Central memory CD4-positive, alpha-beta T cell (primary cell): ENCODE results near the gene SORCS2.

ENCODE experiments used
- DNase-seq: peaks from one replicate; pipeline ENCODE4 v3.0.0; 2022

SORCS2 gene

DNA sequence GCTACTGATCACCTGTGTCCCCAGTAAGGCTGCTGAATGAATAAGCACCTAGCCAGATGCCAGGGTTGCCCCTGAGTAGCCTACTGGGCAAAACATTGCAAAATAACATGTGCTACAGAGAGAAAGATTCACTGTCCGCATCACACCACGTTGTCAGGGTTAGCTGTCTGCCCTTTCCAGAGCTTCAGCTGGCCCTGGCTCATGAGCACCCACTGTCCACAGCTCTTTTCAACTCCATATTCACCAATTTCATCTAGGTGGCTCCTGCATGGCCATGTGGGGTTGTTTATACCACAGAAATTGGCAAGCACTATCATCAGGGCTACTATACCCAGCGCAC is 470.1 kb downstream of the SORCS2 start:
- DNase-seq, result no peak

DNA sequence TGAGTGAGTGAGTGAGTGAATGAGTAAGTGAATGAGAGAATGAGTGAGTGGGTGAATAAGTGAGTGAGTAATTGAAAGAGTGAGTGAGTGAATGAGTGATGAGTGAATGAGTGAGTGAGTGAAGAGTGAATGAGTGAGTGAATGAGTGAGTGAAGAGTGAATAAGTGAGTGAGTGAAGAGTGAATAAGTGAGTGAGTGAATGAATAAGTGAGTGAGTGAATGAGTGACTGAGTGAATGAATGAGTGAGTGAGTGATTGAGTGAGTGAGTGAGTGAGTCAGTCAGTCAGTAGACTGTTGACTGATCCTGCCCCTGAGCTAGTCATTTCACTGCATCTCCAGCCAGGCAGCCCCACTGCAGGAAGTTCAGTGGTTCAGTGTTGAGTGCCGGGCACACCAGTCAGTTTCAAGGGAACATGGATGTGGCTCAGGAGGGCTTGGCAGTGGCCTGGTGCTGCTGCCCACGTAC is 470.8 kb downstream of the SORCS2 start:
- no peak for DNase-seq

DNA sequence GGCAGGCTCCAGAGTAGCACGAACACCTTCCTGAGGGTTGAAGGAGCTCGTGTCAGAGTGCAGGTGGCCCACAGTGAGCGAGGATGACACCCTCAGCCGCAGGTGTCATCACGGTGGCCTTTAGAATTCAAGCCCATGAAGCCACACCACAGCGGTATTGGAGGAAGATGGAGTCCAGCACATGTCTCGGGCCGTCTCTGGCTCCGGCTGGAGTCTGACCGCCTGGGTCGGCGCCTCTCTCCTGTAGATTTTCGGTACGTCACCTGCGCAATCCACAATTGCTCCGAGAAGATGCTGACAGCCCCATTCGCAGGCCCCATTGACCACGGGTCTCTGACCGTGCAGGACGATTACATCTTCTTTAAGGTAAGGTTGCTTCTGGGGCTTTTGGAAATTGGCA is 471.8 kb downstream of the SORCS2 start:
- DNase-seq, result no peak

DNA sequence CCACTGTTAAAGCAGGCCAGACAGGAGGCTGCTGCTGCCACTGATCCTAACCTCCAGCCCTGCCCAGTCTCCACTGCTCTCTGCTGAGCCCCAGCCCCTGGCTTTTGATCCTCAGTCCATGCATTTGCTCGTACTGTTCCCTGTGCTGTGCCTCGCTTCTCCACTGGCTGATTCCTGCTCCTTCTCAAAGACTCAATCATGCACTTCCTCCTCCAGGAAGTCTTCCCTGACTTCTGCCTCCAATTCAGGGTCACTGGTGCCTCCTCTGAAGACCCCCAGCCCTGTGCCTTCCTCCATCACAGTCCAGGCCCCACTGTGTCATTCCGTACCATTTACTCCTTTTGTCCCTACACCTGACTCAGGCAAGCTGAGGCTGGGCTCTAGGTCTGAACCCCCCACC is 473.0 kb downstream of the SORCS2 start:
- no peak for DNase-seq

DNA sequence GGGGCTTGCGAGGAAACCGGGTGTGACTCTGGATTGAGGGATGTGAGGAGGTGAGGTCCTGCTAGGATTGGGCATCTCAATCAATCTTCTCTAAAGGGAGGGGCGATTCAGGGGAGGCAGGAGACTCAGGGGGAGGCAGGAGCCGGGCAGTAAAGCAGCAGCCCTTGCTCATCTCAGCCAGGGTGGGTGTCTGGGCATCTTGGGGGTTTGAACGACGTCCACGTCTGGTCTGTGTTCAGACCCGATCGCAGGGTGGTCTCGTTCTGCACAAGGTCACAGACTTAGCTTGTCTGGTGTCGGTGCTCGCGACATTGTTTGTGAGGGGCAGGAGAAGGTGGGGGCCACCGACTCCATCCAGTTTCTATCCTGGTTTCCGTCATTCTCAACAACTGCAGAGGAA is 473.7 kb downstream of the SORCS2 start:
- no peak for DNase-seq

DNA sequence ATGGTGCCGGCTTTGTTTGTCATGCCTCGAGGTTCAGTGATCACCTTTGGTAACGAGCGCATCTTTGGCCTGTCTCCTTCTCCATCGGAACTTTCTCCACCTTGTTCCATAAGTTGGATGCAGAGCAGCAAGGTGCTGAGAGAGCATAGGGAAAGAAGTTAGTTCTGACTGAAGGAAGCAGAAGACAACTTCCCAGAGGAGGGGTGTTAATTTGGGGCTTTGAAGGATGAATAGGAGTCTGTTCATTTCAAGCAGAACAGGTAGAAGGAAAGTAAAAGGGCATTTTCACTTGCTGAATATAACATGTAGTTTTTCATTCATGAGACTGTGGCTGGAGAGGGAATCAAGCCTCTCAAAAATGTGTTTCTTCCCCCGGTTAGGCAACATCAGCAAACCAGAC is 474.4 kb downstream of the SORCS2 start:
- no peak for DNase-seq

DNA sequence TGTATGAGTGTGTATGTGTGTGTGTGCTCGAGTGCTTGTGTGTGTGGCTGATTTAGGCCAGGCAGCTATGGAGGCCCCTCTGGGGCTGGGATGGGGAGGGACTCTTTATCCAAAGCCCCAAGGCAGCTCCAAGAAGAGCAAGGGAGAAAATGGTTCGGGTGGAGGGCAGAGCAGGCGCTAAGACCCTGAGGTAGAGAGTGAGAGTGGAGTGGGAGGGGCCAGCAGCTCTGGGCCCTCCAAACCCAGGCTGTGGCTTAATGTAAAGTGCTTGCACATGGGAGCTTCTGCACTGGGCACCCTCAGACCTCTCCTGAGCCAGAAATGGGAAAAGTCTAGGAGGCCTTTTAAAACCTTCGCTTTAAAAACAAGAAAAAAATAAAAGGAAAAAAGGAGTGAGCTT is 475.9 kb downstream of the SORCS2 start:
- DNase-seq, result no peak

DNA sequence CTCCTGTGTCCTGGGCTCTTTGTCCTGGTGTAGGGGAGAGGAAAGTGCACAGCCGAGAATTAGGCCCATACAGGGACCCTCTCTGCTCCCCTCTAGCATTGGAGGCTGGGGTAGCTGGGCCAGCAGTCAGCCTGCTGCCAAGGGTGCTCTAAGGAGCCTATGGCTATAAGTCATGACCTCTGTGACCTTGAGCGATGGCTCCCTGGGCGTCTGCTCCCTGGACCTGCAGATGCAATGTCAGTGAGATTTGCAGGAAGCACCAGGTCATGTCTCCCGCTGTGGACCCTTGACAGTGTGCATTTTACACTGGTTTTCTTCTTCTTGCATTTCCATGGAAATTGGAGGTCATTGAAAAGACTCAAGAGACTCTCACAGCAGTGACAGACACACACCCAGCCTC is 476.5 kb downstream of the SORCS2 start:
- no peak for DNase-seq

DNA sequence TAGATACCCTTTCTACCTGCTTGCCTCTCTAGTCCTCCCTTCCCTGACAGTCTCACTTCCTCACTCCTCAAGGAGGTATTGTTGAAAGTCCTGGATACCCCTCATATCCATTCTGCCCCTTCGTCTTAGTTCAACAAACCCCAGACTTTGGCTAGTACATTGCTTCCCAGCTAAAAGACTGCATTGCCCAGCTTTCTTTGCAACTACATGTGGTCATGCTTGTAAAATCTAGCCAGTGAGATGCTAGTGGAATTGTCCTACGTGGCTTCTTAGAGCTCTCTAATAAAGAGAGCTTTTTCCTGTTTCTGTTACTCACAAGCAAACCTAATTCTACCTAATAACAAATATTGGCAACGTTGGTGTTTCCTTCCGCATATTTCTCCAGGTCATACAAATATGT is 480.3 kb downstream of the SORCS2 start:
- DNase-seq, result no peak

DNA sequence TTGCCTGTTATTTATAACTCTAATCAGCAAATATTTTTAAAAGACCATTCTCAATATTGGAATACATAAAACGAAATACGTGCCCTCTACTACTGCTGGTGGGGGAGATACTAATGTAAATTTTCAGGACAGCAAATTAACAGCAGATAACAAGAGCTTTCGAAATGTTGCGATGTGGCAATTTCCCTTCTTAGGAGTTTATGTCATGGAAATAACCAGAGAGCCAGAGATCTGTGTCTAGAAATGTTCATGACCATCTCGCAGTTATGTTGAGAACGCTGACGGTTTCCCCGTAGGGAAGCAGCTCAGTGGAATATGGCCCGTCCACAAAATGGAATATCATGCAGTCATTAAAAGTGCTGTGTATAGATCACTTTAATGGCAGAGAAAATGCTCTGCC is 480.8 kb downstream of the SORCS2 start:
- no peak for DNase-seq

DNA sequence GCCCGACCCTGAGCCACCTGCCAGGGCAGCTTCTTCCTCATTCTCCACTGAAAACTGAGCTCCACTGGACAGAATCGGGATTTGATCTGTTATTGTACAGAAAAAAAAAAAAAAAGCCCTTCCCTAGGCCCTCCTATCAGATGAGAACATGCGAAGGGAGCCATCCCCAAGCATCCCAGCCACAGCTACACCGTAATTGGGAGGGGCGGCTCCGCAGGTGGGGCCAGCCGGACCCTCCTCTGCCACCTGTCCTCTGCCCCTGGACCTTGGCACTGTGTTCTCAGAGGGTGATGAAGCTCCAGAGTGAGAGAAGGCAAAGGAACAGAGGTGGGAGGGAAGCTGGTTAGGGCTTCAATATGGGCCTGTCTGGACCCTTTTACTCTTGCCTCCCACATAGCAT is 482.4 kb downstream of the SORCS2 start:
- DNase-seq, result no peak

DNA sequence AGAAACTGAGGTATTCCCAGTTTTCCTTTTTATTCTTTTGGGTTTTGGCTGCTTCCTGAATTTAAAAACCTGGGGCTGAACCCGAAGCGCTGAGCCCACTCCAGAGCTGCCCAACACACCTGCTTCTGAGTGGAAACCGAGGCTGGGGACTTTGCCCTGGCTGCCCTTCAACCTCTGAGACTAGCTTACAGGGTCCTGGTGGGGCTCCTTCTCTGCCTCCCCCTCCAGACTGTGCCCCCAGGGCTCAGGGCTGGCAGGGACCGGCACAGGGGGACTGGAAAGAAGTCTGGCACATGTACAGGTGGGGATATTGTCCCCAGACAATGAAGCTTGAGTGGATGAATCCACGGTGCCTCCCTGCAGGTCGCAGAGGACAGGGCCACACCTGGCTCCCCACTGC is 482.8 kb downstream of the SORCS2 start:
- DNase-seq, result no peak

DNA sequence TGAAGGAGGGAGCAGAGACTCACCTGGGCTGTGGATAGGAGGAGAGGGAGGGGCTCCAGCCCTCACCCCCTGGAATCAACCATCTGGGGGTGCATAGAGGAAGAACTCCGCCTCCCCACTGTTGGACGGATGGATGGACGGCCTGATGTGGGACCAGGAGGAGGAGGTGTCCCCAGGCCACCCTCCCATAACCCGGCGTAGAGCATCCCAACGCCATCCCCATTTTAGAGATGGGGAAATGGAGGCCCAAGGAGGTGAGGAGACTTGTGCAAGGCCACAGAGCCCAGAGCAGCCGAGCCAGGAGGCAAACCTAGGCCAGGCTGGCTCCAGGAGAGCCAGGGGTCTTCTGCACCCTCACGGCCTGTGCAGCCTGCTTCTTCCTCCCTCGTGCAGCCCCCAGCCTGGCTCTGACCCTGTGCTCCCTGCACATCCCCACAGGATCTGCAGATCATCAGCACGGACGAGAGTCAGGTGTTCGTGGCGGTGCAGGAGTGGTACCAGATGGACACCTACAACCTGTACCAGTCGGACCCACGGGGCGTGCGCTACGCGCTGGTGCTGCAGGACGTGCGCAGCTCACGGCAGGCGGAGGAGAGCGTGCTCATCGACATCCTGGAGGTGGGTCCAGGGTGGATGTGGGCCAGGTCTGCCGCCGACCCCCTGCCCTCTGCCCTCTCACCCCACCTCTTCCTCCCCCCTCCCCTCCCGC is 483.4 kb downstream of the SORCS2 start:
- no peak for DNase-seq

DNA sequence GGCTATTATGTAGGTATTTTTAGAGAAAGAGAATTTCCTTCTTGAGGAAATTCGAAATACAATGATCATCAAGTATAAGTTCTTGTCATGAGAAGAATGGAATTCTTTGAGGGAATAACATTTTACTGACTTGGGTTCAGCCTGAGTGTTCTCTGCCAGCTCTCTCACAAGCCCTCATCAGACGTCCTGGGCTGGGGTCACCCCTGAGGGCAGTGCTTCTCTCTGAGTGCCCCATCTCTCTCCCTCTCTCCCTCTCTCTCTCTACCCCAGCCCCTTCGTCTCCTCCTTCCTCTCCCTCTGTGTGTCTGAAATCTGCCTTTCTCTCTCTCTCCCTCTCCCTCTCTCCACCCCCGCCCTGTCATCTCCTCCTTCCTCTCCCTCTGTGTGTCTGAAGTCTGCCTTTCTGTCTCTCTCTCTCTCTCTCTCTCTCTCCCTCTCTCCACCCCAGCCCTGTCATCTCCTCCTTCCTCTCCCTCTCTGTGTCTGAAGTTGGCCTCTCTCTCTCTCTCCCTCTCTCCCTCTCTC is 484.1 kb downstream of the SORCS2 start:
- DNase-seq, result no peak

DNA sequence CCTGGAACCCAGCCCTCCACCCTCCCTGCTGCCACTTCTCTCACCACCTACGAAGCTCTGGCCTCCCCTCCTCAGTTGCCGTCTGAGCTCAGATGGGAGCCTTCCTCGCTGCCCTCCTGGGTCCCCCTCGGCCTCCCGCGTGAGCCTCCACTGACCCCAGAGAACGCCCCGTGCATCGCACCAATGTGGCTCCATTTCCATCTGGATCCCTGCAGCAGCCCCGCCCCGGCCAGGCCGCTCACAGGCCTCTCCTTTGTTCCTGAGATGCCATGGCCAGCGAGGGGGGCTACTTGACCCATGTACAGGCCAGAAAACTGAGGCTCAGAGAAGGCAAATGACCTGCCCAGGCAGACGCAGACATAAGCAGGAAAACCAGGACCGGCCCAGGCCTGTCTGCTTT is 484.7 kb downstream of the SORCS2 start:
- DNase-seq, result no peak

DNA sequence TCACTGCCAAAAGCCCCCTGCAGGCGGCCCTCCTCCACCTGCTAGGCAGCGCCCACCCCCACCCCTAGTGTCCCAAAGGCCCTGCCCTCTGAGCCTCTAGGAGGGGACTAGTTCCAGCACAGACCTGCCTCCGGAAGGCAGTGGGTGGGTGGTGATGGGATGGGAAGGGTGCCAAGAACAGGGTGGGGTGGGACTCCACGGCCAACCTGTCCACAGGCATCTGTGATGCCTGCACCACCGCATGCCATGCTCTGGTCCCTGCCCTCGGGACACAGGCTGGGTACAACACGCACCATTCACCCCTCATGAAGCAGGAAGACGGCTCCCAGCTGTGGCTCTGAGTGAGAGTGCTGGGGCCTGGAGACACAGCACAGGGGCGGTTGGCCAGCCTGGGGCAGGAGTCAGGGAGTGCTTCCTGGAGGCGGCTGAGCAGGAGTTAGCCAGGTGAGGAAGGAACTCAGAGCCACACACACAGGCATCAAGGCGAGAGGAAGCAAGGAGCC is 485.5 kb downstream of the SORCS2 start:
- no peak for DNase-seq

DNA sequence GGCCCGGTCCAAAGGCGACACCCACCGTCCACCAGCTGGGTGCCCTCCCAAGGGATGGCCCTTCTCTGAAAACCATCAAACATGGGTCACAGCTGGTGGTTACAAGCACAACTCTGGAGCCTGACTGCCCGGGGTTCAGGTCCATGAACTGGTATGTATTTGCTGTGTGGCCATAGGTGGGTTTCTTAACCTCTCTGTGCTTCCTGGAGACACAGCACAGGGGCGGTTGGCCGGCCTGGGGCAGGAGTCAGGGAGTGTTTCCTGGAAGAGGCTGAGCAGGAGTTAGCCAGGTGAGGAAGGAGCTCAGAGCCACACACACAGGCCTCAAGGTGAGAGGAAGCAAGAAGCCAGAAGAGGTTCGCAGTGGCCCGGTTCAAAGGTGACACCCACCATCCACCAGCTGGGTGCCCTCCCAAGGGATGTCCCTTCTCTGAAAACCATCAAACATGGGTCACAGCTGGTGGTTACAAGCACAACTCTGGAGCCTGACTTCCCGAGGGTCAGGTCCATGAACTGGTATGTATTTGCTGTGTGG is 486.0 kb downstream of the SORCS2 start:
- no peak for DNase-seq

DNA sequence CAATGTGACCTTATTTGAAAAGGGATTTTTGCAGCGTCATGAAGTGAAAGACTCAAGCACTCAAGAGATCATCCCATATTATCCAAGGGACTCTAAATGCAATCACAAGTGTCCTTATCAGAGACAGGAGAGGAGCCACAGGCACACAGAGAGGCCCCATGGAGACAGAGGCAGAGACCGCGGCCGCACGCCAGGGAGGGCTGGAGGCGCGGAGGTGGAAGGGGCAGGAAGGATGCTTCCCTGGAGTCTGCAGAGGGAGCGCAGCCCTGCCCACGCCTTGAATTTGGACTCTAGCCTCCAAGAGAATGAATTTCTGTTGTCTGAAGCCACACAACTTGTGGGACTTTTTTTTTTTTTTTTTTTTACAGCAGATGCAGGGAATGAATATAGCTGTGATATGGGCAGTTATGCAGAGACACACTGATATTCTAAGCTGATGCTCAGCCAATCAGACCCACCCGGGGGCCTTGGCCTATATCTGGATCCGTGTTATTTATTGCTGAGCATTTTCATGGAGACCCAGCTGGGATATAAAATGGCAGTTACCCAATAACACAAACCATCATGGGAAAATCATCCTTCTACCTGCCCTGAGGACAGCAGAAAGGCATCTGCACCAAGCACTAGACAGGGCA is 487.2 kb downstream of the SORCS2 start:
- DNase-seq, result no peak

DNA sequence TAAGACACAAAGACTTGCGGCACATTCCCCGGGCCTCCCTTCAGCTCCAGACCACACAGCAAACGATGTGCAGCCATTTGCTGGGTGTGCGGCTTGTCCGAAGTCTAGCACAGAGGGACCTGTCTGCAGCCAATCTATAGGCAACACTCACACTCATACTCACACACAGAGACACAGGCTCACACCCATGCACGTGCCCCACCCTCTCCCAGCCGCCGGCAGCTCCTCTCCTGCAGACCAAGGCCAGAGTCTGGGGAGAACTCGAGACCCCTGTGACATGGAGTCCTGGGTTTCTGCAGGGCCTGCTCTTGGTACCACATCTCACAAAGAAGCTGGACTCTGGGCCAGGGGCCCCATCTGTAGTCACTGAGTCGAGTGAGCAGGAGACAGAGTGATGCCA is 487.8 kb downstream of the SORCS2 start:
- DNase-seq, result no peak

DNA sequence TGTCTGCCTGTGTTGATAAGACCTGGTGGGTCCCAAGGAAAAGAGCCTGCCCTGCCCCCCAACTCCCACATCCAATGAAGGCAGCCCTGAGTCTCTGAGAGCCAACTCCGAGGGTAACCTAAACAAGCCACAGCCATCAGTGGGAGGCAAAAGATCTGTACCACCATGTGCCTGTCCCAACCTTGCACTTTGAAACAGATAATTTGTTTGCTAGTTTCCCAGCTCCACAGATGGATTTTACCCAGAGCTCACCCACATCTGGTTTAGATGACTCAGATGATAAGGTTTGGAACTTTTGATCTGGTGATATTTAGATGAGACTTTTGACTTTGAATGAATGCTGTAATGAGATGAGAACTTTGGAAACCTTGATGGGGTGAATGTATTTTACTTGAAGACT is 488.4 kb downstream of the SORCS2 start:
- DNase-seq, result no peak

DNA sequence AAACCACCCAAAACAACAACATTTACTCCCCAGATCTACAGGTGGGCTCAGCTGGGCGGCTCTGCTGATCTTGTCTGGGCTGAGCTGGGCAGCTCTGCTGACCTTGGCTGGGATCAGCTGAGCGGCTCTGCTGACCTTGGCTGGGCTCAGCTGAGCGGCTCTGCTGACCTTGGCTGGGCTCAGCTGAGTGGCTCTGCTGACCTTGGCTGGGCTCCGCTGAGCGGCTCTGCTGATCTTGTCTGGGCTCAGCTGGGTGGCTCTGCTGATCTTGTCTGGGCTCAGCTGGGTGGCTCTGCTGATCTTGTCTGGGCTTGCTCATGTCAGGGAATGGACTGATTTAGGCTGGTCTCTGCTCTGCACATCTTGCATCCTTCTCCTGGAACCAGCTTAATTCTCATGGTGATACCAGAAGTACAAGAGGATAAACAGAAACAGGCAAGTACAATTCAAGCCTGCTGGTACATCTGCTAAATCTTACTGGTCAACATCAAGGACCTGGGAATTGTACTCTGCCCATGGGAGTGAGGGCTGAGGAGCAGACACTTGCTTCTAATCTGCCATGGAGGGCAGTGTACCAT is 490.9 kb downstream of the SORCS2 start:
- DNase-seq, result no peak

DNA sequence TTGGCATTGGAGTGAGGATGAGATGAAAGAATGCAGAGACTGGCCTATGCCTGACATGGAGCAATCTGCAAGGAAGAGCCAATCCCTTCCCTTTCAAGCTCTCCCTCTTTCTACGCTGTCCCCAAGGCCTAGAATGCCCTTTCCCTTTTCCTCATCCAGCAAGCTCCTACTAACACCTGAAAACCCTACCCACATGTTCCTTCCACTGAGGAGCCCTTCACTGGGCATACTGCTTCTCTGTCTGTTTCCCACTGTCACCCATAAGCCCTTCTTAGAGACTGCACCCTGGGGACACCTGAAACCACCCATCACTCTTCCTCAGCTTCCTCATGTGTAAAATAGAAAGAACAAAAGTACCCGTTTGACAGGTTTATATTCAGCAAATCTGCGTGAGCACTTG is 492.0 kb downstream of the SORCS2 start:
- no peak for DNase-seq

DNA sequence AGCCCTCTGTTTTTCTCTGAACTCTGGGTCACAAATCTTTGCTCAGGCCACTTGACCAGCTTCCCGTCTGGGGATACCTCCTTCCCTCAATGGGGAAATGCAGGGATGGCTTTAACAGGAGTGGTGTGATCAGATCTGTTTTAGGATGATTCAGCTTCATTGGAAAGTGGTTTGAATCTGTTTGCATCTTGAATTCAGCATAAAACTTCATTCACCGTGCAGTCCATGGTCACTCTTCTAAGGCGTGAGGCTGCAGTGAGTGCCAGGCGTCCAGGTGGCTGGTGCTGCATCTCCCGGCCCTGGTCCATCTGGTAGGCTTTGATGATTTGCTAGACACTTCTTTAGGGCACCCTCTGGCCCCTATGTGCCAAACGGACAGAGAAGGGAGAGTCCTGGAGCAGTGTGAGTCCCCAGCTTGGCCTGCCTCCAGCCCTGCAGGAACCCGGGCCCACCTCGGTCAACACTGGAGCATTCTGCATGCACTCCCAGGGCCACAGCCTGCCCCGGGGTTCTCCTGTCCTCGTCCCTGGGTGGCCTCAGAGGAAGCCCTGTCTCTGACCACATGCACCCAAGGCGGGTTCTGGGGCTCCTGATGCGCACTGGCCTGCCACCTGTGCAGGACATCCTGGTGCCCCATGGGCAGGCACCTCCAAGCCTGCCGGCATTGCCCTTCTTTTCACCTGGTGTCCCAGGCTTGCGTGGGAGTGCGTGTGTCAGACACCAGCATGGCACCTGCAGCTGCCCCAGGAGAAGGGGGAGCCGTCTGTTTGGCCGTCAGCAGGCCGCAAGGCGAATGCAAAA is 493.9 kb downstream of the SORCS2 start:
- DNase-seq, result no peak
